IMR-90 (cell line): ENCODE results near the gene THBS1.

Source experiments
- BHLHE40 ChIP-seq: fragments of 150-350 bp; IDR thresholded peaks from 2 replicates; pipeline ENCODE4 v1.6.1; 2016; ENCODE audit warnings: mild to moderate bottlenecking, low read depth, low read length
- CEBPB ChIP-seq: IDR thresholded peaks from 2 replicates; pipeline ENCODE4 v1.6.1; 2012; ENCODE audit warnings: low read depth, low read length, improper control_type of control experiment
- CHD1 ChIP-seq: IDR thresholded peaks from 2 replicates; pipeline ENCODE4 v1.6.1; 2012; ENCODE audit warnings: low read depth, low read length, improper control_type of control experiment
- CTCF ChIP-seq: conservative IDR thresholded peaks from 2 replicates; pipeline ENCODE4 v1.5.1; 2012; ENCODE audit warnings: mild to moderate bottlenecking, low read depth, low read length, improper control_type of control experiment
- ELK1 ChIP-seq: fragments of 150-350 bp; IDR thresholded peaks from 2 replicates; pipeline ENCODE4 v1.6.1; 2016; ENCODE audit warnings: low read depth, mild to moderate bottlenecking, low read length, moderate library complexity, borderline replicate concordance
- MAFK ChIP-seq: IDR thresholded peaks from 2 replicates; pipeline ENCODE4 v1.6.1; 2012; ENCODE audit warnings: low read depth, low read length, improper control_type of control experiment
- POLR2A ChIP-seq: IDR thresholded peaks from 2 replicates; pipeline ENCODE4 v1.6.1; 2012; ENCODE audit warnings: mild to moderate bottlenecking, low read depth, low read length
- RAD21 ChIP-seq: IDR thresholded peaks from 2 replicates; pipeline ENCODE4 v1.6.1; 2012; ENCODE audit warnings: low read length, improper control_type of control experiment
- RCOR1 ChIP-seq: IDR thresholded peaks from 2 replicates; pipeline ENCODE4 v1.6.1; 2012; ENCODE audit warnings: mild to moderate bottlenecking, low read length, improper control_type of control experiment; ENCODE audit not compliant: insufficient replicate concordance
- RFX5 ChIP-seq: IDR thresholded peaks from 2 replicates; pipeline ENCODE4 v1.8.0; 2012; ENCODE audit warnings: low read depth, mild to moderate bottlenecking, low read length, moderate library complexity
- TF ChIP-seq, protein P1 (sequence below): fragments of 150-350 bp; IDR thresholded peaks from 2 replicates; pipeline ENCODE4 v1.6.1; 2017; ENCODE audit warnings: mild to moderate bottlenecking, antibody characterized with exemption, low read length, low read depth

GRCh38 chr15:39555885-39556284, 25.0 kb upstream of the THBS1 start:
- TF ChIP-seq MAFK, result no peak
- TF ChIP-seq, protein P1, sequence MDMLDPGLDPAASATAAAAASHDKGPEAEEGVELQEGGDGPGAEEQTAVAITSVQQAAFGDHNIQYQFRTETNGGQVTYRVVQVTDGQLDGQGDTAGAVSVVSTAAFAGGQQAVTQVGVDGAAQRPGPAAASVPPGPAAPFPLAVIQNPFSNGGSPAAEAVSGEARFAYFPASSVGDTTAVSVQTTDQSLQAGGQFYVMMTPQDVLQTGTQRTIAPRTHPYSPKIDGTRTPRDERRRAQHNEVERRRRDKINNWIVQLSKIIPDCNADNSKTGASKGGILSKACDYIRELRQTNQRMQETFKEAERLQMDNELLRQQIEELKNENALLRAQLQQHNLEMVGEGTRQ, result no peak
- TF ChIP-seq CTCF, result no peak
- TF ChIP-seq CHD1, result no peak
- no peak for TF ChIP-seq ELK1
- TF ChIP-seq RFX5, result no peak
- TF ChIP-seq POLR2A, result no peak
- TF ChIP-seq CEBPB, result no peak
- TF ChIP-seq RAD21, result no peak
- no peak for TF ChIP-seq RCOR1
- no peak for TF ChIP-seq BHLHE40
